SKM-1 treated with dmso at 0.1 percent for 144 hours (cell line): ENCODE data around the gene C2CD2L.
A peak's percentile ranks its signal among the peaks of the same experiment; 100 is the strongest.
"Not testable (repeated sequence)": the region's sequence is repeated elsewhere in the genome, so short reads cannot be mapped to it uniquely, and the experiment has no call there.

Experiments
- DNase-seq: peaks from one replicate; lab custom pipeline; 2025; ENCODE audit not compliant: unreplicated experiment; lab: John Stamatoyannopoulos, UW

Gene C2CD2L

DNA sequence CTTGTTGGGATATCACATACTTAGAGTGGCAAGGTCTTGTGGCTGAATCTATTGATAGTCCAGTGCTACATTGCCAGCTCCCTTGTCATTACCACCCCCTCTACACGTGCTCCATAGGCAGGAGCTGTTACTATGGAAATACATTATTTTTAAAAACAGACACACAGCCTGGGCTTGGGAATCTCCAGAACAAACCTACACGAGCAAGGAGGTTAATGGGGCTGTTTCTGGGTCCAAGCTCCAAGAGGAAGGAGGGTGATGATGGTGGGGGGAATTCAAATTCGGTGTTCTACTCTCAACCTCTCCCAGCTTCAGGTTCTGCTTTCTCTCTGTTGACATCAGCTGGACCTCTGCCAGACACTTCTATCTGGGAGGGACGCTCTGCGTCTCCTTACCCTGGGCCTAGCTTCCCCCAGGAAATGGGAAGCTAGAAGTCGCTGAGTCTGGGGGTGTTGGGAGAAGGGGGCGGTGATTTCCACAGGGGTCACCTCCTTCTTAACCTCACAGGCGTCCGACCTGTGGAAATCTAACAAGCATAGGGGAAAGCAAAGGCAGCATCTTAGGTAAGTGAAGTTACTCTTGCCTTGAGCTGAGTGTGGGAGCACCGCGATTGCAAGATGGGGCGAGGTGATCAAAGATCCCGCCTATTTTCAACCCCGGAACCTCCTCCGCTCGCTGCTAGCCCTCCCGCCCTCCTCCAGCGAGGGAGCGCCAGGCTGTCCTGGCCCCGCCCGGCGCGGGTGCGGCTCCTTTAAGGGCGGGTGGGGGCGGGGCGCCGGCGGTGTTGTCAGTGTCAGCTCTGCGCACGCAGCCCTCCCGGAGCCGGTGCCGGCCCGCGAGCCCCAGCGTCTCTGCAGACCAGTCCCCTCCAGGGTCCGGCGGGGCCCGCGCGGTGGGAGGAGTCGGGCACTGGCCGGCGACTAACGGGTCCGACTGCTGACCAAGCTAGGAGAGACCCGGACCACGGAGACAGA is at the start of gene C2CD2L:
Gene C2CD2L, plus strand, starts transcription at position 781 of the 974 bp plus-strand sequence. CDS start 398 bp downstream, outside the sequence.
- DNase-seq, result peak; percentile 95

DNA sequence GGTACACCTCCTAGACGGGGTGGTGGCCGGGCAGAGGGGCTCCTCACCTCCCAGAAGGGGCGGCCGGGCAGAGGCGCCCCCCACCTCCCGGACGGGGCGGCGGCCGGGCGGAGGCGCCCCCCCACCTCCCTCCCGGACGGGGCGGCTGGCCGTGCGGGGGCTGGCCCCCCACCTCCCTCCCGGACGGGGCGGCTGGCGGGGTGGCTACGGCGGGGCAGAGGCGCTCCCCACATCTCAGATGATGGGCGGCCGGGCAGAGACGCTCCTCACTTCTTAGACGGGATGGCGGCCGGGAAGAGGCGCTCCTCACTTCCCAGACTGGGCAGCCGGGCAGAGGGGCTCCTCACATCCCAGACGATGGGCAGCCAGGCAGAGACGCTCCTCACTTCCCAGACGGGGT is 48.0 kb upstream of the C2CD2L start:
- DNase-seq, result not testable (repeated sequence)

DNA sequence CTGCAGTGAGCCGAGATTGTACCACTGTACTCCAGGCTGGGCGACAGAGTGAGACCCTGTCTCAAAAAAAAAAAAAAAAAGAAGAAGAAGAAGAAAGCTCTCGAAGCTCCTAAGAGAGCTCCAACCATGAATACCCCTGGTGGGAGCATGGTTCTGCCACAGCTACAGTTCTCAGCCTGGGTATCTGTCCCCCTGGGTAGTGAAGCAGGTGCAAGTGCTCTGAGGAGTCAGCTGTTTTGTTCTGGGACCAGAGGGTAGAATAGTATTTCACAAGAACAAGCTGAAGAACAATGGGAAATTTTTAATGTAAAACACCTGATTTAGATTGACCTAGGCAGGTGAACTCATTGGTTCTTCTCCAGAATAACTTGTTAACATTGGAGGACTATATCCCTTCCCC is 45.9 kb upstream of the C2CD2L start:
- DNase-seq, result no peak

DNA sequence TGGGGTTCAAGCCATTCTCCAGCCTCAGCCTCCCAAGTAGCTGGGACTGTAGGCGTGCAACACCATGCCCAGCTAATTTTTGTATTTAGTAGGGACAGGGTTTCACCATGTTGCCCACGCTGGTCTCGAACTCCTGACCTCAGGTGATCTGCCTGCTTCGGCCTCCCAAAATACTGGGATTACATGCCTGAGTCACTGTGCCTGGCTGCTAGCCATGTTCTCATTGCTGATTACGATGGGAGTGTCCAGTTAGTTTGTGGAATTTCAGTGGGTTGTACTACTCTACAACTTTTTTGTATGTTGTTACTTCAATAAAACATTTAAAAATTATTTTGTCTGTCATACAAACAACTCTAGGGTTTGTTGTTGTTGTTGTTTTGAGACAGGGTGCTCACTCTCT is 44.4 kb upstream of the C2CD2L start:
- no peak for DNase-seq

DNA sequence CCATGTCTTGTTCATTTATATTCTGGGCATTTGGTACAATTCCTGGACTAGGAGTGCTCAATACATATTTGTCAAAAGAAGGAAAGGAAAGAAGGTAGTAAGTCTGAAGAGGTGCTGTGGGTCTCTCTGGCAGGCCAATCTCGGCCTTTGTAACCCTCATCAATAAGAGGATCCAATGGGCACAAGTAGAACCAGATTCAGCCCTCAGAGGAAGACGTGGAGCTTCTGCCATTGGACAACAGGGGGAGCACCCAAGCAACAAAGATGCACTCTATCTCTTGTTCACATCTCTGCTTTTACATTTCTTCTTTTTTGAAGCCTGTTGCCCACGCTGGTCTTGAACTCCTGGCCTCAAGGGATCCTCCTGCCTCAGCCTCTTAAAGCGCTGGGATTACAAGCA is 41.8 kb upstream of the C2CD2L start:
- DNase-seq, result peak; percentile 52

DNA sequence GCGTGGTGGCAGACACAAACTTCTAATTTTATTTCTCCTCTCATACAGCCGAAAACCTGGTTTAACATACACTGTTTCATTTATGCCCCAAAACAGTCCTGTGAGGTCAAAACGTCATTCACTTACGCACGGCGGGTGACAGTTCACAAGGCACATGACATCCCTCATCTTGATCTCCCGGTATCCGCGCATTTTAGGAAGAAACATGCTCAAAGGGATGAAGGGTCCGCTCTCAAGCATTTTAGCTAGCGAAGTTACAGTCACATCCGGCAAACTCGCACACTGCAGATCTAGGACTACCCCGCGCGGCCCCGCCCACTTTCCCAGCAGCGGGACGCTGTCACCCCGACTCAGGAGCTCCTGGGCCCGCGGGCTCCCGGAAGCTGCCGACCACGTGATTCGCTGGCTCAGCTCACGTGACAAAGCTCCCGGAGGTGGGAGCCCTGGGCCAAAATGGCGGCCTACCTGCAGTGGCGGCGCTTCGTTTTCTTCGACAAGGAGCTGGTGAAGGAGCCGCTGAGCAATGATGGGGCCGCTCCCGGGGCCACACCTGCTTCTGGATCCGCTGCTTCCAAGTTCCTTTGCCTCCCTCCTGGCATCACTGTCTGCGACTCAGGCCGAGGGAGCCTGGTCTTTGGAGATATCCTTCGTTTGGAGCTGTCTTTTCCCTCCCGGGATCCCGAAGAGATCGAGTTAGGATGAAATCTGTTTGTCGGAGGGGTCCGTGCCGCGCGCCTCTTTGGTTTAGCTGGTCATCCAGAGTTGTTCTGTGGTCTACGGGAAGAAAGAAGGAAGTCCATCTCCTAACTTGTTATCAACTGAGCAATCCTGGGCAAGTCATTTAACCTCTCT is 39.5 kb upstream of the C2CD2L start, which contains the start of gene VPS11:
Gene VPS11, plus strand, starts transcription at position 448 of the 852 bp plus-strand sequence. Its CDS starts 6 bp downstream, at position 454.
- DNase-seq, result peak; percentile 91

DNA sequence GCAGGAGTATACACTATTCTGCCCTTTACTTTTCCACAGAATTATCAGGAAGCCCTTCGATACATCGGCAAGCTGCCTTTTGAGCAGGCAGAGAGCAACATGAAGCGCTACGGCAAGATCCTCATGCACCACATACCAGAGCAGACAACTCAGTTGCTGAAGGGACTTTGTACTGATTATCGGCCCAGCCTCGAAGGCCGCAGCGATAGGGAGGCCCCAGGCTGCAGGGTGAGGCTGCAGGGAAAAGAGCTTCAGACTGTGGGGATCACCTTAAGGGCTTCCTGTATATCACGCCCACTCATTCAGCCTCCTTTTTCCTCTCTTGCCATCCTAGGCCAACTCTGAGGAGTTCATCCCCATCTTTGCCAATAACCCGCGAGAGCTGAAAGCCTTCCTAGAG is 29.3 kb upstream of the C2CD2L start:
- DNase-seq, result no peak

DNA sequence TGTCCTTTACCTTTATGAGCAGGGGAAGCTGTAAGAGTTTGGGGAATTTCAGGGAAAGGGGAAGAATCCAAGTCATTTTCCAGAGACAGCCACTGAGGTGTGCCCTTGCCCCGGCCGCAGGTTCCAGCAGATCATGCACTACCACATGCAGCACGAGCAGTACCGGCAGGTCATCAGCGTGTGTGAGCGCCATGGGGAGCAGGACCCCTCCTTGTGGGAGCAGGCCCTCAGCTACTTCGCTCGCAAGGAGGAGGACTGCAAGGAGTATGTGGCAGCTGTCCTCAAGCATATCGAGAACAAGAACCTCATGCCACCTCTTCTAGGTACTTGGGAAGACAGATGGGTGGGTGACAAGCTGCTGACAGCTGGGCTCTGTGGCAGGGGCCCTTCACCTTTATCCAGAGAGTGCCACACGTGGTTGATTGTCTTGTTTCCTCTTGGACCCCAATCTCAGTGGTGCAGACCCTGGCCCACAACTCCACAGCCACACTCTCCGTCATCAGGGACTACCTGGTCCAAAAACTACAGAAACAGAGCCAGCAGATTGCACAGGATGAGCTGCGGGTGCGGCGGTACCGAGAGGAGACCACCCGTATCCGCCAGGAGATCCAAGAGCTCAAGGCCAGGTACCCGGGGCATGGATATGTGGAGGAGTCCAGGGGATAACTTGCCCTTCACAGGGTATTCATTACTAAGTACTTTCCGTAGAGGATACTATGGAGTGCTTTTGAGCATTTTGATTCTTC is 28.3 kb upstream of the C2CD2L start:
- DNase-seq, result no peak

DNA sequence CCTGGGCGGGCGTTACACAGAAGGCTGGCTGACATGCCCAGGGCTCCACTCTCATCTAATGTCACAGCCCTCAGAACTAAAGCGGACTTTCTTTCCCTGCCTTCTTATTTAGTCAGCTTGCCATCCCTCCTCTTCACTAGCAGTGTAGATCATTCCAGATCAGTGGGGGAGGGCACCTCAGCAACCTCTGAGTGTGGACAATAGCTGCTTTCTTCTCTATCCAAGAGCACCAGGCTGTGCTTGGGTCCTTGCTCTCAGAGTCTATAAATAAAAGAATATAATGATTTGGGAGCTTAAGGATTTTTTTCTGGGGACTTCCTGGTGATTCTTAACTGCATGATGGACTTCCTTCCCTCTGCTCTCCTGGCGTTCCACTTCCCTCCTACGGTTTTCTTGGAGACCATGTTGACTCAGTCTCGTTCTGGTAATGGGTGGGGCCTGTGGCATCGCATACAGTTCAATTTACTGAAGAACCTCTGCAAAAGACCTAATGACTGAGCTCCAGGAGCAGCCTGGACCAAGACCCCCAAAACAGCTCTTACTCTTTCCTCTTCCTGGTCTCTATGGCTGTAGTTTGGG is 25.4 kb upstream of the C2CD2L start:
- no peak for DNase-seq

DNA sequence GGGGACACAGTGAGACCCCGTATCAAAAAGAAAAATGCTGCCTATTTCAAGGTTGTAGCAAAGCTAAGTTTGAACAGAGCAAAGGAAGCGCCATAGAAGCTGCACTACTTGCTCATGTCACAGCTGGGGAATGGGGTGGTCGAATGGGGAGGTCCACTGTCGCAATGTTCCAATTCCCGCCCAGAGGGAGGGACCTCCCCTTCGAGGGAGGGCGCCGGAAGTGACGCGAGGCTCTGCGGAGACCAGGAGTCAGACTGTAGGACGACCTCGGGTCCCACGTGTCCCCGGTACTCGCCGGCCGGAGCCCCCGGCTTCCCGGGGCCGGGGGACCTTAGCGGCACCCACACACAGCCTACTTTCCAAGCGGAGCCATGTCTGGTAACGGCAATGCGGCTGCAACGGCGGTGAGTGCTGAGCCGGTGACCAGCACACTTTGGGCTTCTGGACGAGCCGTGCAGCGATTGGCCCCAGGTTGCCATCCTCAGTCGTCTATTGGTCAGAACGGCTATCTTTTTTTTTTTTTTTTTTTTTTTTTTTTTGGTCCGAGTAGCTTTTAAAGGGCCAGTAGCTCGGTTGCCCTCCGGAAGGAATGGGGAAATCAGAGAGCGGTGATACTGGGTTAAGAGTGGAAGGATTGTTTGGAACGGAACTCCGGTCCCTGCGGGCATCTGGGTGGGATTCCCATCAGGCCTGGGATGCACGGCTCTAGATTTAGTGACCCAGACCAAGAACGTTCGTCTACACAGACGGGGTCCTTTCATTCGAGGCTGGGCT is 22.3 kb upstream of the C2CD2L start, which contains the start of gene HMBS:
Gene HMBS, plus strand, starts transcription at position 219 of the 774 bp plus-strand sequence. Its CDS starts 153 bp downstream, at position 372.
- peak; percentile 91 for DNase-seq

DNA sequence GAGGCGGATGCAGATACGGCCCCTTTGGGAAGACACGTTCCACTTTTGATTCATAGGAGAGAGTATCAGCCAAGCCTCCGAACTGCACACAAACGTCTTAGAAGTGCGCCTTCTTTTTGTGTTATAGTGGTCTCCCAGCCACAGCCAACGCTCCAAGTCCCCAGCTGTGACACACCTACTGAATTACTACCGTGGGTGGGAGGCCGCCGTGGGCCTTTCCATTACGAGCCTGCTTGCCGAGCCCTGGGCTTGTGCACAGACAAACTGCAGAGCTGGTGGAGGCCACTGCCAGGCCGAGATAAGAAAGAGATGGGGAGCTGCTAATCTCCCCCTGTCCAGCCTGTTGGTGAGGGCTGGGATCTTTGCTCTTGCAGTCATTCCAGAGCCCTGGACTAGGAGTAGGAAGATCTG is 21.7 kb upstream of the C2CD2L start:
- DNase-seq, result no peak

DNA sequence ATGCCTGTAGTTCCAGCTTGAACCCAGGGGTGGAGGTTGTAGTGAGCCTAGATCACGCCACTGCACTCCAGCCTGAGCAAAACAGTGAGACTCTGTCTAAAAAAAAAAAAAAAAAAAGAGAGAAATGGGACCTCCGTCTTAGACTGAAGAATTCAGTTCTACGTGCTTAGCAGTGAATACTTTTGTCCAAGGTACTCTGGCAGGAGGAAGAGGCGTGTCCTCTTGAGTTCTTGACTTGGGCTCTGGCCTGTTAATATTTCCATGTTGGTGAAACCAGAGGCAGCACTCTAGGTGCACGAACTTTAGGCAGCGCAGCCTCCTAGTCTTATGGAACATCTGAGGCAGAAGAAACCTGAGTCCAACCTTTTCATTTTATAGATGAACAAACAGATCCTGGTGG is 20.0 kb upstream of the C2CD2L start:
- DNase-seq, result no peak

DNA sequence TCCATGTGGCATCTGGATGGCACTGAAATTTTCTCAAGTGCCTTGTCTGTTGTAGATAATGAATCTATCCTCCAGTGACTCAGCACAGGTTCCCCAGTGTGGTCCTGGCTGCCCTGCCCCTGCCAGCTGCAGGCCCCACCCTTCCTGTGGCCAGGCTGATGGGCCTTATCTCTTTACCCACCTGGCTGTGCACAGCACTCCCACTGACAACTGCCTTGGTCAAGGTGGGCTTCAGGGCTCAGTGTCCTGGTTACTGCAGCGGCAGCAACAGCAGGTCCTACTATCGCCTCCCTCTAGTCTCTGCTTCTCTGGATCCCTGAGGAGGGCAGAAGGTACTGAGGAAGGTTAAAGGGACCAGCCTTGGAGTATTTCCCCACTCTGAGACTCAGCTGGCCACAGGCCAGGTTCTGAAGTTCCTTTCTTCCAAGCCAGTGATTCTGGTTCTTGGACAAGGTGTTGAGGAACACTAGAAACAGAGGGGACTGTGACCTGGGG is 19.4 kb upstream of the C2CD2L start:
- DNase-seq, result no peak

DNA sequence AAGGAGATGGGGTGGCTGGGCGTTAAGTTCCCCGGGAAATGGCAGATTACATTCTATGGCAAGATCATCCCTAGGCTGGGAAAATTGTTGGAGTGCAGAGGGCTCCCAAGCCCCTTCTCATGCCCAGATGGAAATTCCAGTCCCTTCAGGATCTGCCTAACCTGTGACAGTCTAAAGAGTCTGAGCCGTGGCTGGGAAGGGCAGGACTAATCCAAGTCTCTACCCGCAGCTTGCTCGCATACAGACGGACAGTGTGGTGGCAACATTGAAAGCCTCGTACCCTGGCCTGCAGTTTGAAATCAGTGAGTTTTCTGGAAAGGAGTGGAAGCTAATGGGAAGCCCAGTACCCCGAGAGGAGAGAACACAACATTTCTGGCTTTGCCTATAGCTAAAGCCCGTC is 18.7 kb upstream of the C2CD2L start:
- DNase-seq, result no peak

DNA sequence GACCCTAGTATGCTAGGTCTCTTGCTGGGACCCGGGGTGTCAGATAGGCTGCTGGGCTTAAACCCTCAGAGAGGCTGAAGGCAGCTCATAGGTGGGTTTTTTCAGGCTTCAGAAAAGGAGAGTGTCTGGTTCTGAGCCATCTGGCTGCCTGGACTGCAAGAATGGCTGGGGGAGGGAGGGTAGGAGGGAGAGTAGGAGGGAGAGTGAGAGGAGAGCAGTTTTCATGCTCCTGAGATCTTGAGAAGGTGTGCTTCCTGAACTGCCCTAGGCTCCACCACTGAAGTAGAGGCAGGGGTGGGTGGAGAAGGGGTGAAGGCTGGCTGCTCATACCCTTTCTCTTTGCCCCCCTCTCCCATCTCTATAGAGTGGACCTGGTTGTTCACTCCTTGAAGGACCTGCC is 17.8 kb upstream of the C2CD2L start:
- no peak for DNase-seq

DNA sequence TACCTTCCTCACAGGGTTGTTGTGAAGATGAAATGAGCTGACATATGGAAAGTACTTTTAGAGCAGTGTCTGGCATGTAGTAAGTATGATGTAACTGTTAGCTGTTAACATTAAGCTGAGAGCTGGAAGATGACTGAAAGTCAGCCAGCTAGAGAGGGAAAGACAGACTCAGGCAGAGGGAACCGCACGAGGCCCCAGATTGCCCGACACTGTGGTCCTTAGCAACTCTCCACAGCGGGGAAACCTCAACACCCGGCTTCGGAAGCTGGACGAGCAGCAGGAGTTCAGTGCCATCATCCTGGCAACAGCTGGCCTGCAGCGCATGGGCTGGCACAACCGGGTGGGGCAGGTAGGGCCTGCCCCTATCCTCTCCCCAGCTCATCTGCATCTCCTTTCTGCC is 16.0 kb upstream of the C2CD2L start:
- no peak for DNase-seq

DNA sequence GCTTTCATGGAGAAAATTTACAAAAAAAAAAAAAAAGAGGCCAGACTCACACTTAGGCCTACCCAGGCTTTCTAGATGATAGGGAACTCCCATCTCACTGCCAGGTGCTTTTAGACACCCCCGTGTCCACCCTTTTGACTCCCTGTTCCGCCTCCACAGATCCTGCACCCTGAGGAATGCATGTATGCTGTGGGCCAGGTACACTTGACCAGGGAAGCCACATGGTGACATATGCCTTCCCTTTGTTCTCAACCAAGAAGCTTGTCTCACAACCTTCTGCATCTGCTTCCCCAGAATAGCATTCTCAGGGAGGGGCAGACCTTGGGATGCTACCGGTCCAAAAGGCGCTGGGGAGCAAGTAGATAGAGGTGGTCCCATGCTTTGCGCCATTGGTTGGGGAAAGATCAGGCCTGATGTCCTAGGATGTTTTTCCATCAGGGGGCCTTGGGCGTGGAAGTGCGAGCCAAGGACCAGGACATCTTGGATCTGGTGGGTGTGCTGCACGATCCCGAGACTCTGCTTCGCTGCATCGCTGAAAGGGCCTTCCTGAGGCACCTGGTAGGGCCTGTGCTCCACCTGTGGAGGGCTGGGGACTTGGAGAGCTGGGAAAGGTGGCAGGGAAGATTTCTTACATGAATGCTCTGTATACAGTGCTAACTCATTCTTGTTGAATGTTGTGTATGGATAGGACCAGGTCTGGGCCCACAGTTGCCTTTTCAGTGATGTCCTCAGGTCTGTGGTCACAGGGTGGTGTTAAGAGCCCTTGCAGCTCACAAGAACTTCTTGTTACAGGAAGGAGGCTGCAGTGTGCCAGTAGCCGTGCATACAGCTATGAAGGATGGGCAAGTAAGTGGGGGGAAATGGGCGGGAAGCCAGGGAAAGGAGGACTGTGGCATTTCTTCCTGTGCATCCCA is 14.9 kb upstream of the C2CD2L start:
- DNase-seq, result no peak
